HEK293T (cell line): ENCODE data around the gene PF4V1.

ENCODE experiments used
- CTCF ChIA-PET: fragments of 350-600 bp; formaldehyde crosslinking; extraction: SDS; loops from one replicate; lab custom pipeline; 2021; ENCODE audit warnings: antibody characterized with exemption, inconsistent platforms; lab: Yijun Ruan, JAX
- POLR2A ChIA-PET: fragments of 350-600 bp; formaldehyde crosslinking; extraction: SDS; loops from one replicate; lab custom pipeline; 2020; ENCODE audit warnings: antibody characterized with exemption, inconsistent platforms; lab: Yijun Ruan, JAX
- DNase-seq: peaks from one replicate; pipeline ENCODE4 v3.0.0; 2012; ENCODE audit warnings: mixed read lengths; ENCODE audit errors: extremely low spot score
- ARNT ChIP-seq: fragments of 450-650 bp; IDR thresholded peaks from 2 replicates; pipeline ENCODE4 v1.6.1; 2017; ENCODE audit warnings: mild to moderate bottlenecking
- BHLHE40 ChIP-seq: fragments of 450-650 bp; IDR thresholded peaks from 2 replicates; pipeline ENCODE4 v1.6.1; 2016; ENCODE audit warnings: mild to moderate bottlenecking, moderate library complexity, borderline replicate concordance
- CTBP1 ChIP-seq: fragments of 450-650 bp; IDR thresholded peaks from 2 replicates; pipeline ENCODE4 v1.6.1; 2016; ENCODE audit warnings: borderline replicate concordance
- ELF4 ChIP-seq: fragments of 450-650 bp; IDR thresholded peaks from 2 replicates; pipeline ENCODE4 v1.6.1; 2017; ENCODE audit warnings: antibody characterized with exemption
- FOXA1 ChIP-seq: fragments of 450-650 bp; IDR thresholded peaks from 2 replicates; pipeline ENCODE4 v1.6.1; 2016; ENCODE audit warnings: mild to moderate bottlenecking
- FOXK2 ChIP-seq: fragments of 450-650 bp; IDR thresholded peaks from 2 replicates; pipeline ENCODE4 v1.6.1; 2016; ENCODE audit warnings: mild to moderate bottlenecking
- FOXM1 ChIP-seq: fragments of 450-650 bp; IDR thresholded peaks from 2 replicates; pipeline ENCODE4 v1.6.1; 2017; ENCODE audit warnings: mild to moderate bottlenecking, borderline replicate concordance
- HDGF ChIP-seq: fragments of 450-650 bp; IDR thresholded peaks from 2 replicates; pipeline ENCODE4 v1.6.1; 2017; ENCODE audit warnings: antibody characterized with exemption, borderline replicate concordance
- L3MBTL2 ChIP-seq: fragments of 450-650 bp; conservative IDR thresholded peaks from 2 replicates; pipeline ENCODE4 v1.6.1; 2016; ENCODE audit warnings: mild to moderate bottlenecking
- LEF1 ChIP-seq: fragments of 450-650 bp; IDR thresholded peaks from 2 replicates; pipeline ENCODE4 v1.6.1; 2017; ENCODE audit warnings: mild to moderate bottlenecking, borderline replicate concordance
- NFRKB ChIP-seq: fragments of 450-650 bp; IDR thresholded peaks from 2 replicates; pipeline ENCODE4 v1.6.1; 2016; ENCODE audit warnings: mild to moderate bottlenecking, moderate library complexity
- SP1 ChIP-seq: fragments of 450-650 bp; IDR thresholded peaks from 2 replicates; pipeline ENCODE4 v1.6.1; 2017
- SUZ12 ChIP-seq: fragments of 450-650 bp; IDR thresholded peaks from 2 replicates; pipeline ENCODE4 v1.6.1; 2016; ENCODE audit warnings: mild to moderate bottlenecking
- TARDBP ChIP-seq: fragments of 450-650 bp; IDR thresholded peaks from 2 replicates; pipeline ENCODE4 v1.6.1; 2016
- ZNF384 ChIP-seq: fragments of 450-650 bp; IDR thresholded peaks from 2 replicates; pipeline ENCODE4 v1.6.1; 2016
- TF ChIP-seq, protein P1 (sequence below): fragments of 450-650 bp; IDR thresholded peaks from 2 replicates; pipeline ENCODE4 v1.6.1; 2016

The PF4V1 gene, protein sequence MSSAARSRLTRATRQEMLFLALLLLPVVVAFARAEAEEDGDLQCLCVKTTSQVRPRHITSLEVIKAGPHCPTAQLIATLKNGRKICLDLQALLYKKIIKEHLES

DNA sequence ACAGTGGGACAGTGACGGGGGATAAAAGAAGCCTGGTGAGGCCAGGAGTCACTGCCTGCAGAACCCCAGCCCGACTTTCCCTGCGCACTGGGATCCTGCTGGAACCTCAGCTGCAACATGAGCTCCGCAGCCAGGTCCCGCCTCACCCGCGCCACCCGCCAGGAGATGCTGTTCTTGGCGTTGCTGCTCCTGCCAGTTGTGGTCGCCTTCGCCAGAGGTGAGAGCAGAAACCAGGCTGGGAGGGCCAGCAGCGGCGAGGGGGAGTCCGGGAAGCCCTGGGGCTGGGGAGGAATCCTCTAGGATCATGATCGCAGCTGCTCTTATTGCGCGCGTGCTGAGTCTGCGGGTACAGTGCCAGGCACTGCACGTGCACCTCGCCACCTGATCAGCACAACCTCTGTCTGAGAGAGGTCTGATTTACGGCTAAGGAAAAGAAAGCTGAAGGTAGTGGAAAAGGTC is at the start of gene PF4V1:
PF4V1 (plus strand) TSS at position 51 of the 459 bp plus-strand sequence; CDS start at position 118, 67 bp downstream.
- TF ChIP-seq, protein P1, sequence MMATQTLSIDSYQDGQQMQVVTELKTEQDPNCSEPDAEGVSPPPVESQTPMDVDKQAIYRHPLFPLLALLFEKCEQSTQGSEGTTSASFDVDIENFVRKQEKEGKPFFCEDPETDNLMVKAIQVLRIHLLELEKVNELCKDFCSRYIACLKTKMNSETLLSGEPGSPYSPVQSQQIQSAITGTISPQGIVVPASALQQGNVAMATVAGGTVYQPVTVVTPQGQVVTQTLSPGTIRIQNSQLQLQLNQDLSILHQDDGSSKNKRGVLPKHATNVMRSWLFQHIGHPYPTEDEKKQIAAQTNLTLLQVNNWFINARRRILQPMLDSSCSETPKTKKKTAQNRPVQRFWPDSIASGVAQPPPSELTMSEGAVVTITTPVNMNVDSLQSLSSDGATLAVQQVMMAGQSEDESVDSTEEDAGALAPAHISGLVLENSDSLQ, result no peak
- TF ChIP-seq ZNF384, result no peak
- TF ChIP-seq FOXA1, result no peak
- no peak for TF ChIP-seq TARDBP
- TF ChIP-seq LEF1, result no peak
- TF ChIP-seq HDGF, result no peak
- no peak for TF ChIP-seq FOXM1
- no peak for TF ChIP-seq CTBP1
- TF ChIP-seq FOXK2, result no peak
- TF ChIP-seq ARNT, result no peak
- TF ChIP-seq NFRKB, result no peak
- no peak for TF ChIP-seq ELF4
- TF ChIP-seq L3MBTL2, result no peak
- no peak for TF ChIP-seq SP1
- TF ChIP-seq BHLHE40, result no peak
- TF ChIP-seq SUZ12, result no peak
- ChIA-PET CTCF (no interaction called here), POLR2A (no interaction called here)
- DNase-seq, result no peak

DNA sequence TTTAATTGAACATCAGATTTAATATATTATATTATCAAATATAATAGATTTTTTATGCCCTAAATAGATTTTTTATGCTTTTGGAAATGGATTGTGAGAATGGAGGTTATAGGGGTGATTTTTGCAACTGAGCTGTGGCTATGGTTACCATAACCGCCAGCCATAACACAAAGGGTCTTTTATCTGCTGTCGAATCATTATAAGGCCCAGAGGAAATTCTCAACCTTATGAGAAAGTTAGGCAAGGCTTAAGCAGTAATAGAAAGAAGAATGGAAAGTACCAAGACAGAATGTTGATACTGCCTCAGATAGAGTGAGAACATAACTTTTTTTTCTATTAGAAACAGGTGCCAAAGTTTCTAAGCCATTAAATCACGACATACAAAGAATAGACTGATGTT is 42.9 kb upstream of the PF4V1 start:
- ChIA-PET POLR2A (no interaction called here), CTCF (no interaction called here)
- TF ChIP-seq, protein P1, result no peak
- TF ChIP-seq L3MBTL2, result no peak
- TF ChIP-seq SP1, result no peak
- no peak for TF ChIP-seq BHLHE40
- TF ChIP-seq NFRKB, result no peak
- TF ChIP-seq TARDBP, result no peak
- TF ChIP-seq FOXK2, result no peak
- TF ChIP-seq HDGF, result no peak
- TF ChIP-seq ZNF384, result no peak
- no peak for TF ChIP-seq FOXA1
- no peak for TF ChIP-seq LEF1
- no peak for TF ChIP-seq CTBP1
- no peak for DNase-seq

DNA sequence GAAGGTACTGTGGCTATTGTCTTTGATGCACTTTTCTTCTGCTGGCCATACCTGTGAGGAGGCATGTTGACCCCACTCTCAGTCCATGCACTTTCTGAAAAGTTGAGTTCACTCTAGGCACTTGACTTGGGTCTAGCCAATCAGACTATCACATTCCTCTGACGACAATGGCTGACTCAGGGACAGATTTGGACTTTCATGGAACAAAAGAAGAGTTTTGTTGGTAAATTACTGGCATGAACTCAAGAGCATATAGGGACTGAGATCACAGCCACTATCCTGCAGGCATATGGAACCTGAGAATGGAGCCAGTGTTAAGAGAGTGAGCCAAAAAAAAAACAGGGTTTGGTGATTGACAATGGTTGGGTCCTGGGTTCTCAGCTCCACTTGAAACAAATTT is 41.3 kb upstream of the PF4V1 start:
- ChIA-PET CTCF (interaction anchor here (1.5 kb wide), 1 partner anchor 8 kb away, joined by 3 read pairs; no protein-coding TSS in a partner anchor), POLR2A (no interaction called here)
- no peak for DNase-seq
- TF ChIP-seq BHLHE40 (no peak), ZNF384 (no peak), NFRKB (no peak), SUZ12 (no peak), CTBP1 (no peak), TARDBP (no peak), SP1 (no peak), FOXM1 (no peak), LEF1 (no peak)
- TF ChIP-seq, protein P1, result no peak

DNA sequence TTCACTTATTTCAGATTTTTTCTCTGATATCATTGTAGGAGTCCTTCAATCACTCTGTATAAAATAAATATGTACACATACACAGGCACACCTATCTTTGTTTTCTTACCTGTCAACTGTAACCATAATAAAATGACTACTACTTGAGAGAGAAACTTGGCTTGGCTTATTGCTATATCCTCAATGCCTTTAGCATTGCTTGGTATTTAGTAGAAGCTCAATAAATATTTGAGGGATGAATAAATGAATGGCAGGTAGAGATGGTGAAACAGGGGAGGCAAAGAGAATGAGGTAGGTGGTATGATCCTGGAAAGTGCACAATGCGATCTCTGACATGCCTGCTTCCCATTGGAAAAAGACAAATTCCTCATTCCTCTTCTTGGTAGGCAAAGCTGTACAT is 38.4 kb upstream of the PF4V1 start:
- no peak for DNase-seq
- ChIA-PET CTCF (no interaction called here), POLR2A (no interaction called here)
- TF ChIP-seq, protein P1, result no peak
- TF ChIP-seq ZNF384, result no peak
- no peak for TF ChIP-seq FOXK2
- no peak for TF ChIP-seq SP1
- TF ChIP-seq HDGF, result no peak
- TF ChIP-seq LEF1, result no peak
- no peak for TF ChIP-seq TARDBP
- no peak for TF ChIP-seq L3MBTL2
- no peak for TF ChIP-seq ELF4
- no peak for TF ChIP-seq BHLHE40
- TF ChIP-seq NFRKB, result no peak
- TF ChIP-seq ARNT, result no peak
- TF ChIP-seq CTBP1, result no peak
- TF ChIP-seq SUZ12, result no peak
- TF ChIP-seq FOXM1, result no peak
- no peak for TF ChIP-seq FOXA1

DNA sequence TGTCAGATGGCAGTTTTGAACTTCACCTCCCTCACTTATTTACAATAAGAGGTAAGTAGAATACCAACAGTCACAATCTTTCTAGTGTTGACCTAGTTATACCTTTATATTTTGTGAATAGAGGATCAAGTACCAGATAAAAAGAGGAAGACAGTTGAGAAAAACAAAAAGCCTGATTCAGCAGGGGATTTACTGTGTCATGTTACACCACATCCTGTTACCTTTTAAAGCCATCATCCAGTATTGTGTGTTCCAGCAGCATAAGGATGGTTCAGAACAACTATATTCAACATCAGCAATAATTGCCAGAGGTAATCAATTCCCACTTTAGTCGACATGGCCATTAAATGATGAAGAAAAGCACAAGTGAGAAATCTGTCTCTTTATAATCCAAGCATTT is 38.0 kb upstream of the PF4V1 start:
- CTCF ChIA-PET, result no interaction called here
- TF ChIP-seq NFRKB (no peak), HDGF (no peak), SUZ12 (no peak), TARDBP (no peak), SP1 (no peak), ARNT (no peak), FOXA1 (no peak), FOXK2 (no peak), L3MBTL2 (no peak), FOXM1 (no peak), ZNF384 (no peak), CTBP1 (no peak), BHLHE40 (no peak), ELF4 (no peak)
- TF ChIP-seq, protein P1, result no peak
- POLR2A ChIA-PET, result no interaction called here
- DNase-seq, result no peak
